CD1c-positive myeloid dendritic cell (primary cell): ENCODE measurements around the gene MCM9.

Experiments
- DNase-seq: peaks from one replicate; pipeline ENCODE4 v3.0.0-alpha.2; 2016; ENCODE audit errors: extremely low spot score

Gene MCM9

DNA sequence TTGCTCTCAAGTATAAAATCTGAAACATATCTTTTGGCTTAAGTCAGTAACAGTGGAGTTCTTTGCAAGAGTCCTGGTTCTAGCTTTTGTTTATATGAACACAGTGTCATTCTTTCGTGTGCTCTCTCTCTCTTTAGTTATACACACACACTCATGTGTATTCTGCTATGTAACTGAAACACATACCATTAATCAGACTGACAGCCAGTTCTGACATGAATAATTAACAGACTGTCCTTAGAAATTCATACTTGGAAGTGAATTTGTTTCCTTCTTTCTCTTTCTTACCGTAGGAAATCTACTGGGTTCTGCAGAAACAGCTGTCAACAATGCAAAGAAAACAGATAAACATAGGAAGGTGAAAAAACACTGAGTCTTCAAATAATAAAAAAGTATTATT is 2.5 kb downstream of the MCM9 start:
- DNase-seq: no peak

- no peak for DNase-seq
Measured at GRCh38 chr6:118931436-118931835, 3.5 kb downstream of the MCM9 start.

DNA sequence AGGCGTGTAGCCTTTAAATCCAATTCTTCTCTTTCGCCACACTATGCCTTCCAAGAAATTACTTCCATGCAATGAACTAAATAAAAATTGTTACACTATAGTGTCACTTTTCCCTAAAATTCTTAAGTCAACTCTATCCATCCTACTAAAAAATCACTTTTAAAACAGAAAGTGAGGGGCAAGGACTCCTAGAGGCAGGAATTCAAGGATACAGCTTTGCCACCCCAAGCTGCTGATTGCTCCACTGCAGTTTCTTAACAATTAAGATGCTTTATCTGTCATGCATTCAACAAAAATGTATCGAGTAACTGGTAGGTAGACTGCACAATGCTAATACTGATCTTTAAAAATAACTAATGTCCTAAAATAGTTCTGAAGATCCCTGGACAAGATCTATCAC is 4.3 kb downstream of the MCM9 start:
- no peak for DNase-seq

DNA sequence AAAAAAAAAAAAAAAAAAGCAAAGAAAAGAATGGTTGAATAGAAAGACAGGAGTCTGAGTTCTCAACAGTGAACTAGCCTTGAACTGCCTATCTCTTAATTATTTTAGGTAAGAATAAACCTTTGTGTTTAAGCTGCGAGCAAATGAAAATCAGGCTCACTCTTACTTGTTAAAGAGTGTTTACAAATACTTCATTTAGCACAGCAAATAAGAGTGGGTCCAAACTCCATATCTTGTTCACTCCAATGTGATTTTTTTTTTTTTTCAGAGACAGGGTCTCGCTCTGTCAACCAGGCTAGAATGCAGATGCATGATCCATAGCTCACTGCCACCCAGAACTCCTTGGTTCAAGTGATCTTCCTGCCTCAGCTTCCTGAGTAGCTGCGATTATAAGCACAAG is 11.9 kb downstream of the MCM9 start:
- no peak for DNase-seq

GRCh38 chr6:118921084-118921483 is 13.9 kb downstream of the MCM9 start:
- no peak for DNase-seq

DNA sequence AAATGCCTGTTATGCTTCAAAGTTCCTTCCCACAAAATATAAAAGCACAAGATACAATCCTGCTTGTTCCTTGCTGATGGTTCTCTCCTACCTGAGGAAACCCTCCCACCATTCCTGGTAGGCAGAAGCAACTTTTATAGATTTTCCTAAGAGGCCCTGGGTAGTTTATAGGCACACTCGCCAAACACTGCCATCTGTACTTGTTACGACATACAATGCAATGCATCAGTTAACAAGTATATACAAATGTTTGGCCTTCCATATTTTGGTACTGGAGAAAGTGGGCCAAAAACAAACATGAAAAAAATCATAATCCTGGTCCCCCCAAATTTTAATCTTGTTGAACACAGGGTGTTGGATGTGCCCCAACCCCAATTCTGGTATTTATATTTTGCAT is 16.6 kb downstream of the MCM9 start:
- DNase-seq: no peak

- DNase-seq: no peak
Measured at GRCh38 chr6:118917546-118918328, 17.2 kb downstream of the MCM9 start.

DNA sequence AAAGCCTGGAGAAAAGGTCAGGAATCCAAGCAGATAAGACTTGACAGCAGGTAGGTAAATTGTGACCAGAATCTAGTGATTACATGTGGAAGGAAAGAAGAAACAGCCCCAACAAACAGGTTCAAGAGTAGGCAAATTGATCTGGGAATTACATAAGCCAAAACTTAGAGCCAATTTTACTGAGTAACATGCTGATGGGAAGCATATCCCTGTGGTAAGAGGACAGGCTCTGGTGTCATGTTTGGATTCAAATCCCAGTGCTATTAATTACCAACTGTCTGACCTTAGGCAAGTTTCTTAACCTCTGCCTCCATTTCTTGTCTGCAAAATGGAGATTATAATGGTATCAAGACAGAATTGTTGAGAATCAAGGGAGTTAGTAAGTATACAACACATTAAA is 20.4 kb downstream of the MCM9 start:
- DNase-seq: no peak

GRCh38 chr6:118913161-118913560 is 21.8 kb downstream of the MCM9 start:
- no peak for DNase-seq

GRCh38 chr6:118912646-118913045 is 22.3 kb downstream of the MCM9 start:
- no peak for DNase-seq

- no peak for DNase-seq
Measured at GRCh38 chr6:118908441-118908840, 26.5 kb downstream of the MCM9 start.

GRCh38 chr6:118905851-118906250 is 29.1 kb downstream of the MCM9 start:
- DNase-seq: no peak

GRCh38 chr6:118905084-118905483 is 29.9 kb downstream of the MCM9 start:
- DNase-seq: no peak

GRCh38 chr6:118903691-118904090 is 31.3 kb downstream of the MCM9 start:
- DNase-seq: no peak

DNA sequence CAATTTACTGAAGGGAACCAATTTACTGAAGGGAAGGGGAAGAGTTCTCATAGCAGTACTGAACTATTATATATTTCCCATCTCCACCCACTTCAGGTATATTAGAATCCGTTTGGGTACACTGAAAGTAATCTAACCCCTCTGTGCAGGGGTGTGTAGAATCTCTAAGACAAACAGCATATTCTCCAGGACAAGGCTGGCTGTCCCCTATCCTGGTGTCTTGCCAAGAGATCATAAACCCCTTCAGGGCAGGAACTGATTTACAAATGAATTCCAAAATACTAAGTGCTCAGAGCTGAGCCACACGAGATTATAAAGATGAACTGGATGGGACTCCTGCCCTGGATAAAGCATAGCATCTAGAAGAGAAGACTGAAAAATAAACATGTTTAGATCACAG is 31.8 kb downstream of the MCM9 start:
- no peak for DNase-seq

GRCh38 chr6:118902726-118903125 is 32.2 kb downstream of the MCM9 start:
- DNase-seq: no peak

GRCh38 chr6:118899948-118900347 is 35.0 kb downstream of the MCM9 start:
- no peak for DNase-seq

GRCh38 chr6:118897386-118897785 is 37.6 kb downstream of the MCM9 start:
- no peak for DNase-seq

- peak; percentile 34 for DNase-seq
Measured at GRCh38 chr6:118896339-118897136, 38.4 kb downstream of the MCM9 start.

- DNase-seq: no peak
Measured at GRCh38 chr6:118895859-118896258, 39.1 kb downstream of the MCM9 start.

- peak; percentile 67 for DNase-seq
Measured at GRCh38 chr6:118895261-118895560, 39.7 kb downstream of the MCM9 start.

GRCh38 chr6:118894425-118895260 is 40.3 kb downstream of the MCM9 start:
- DNase-seq: peak; percentile 70
